GM12878 (cell line): ENCODE data around the gene HS1BP3. TPM values are rescaled to one million over a fixed set of nuclear protein-coding genes. Genes with fewer than 3 reads are reported as not detected.

Source experiments
- ATAC-seq: fragments of 200-7000 bp; cut with Tn5 transposase; 3 replicates; pipeline ENCODE4 v1.9.1; 2020; ENCODE audit warnings: mild to moderate bottlenecking, moderate library complexity
- BruUV-seq: library from RNA; stranded (reverse); fragments of 400-500 nt; replicated peaks from 2 replicates; lab custom pipeline; 2021; lab: Mats Ljungman, UMichigan
- CTCF ChIA-PET: fragments of 300-600 bp; sonication (Branson Sonifier 250); formaldehyde crosslinking; extraction: SDS; loops from one replicate; lab custom pipeline; 2021; ENCODE audit warnings: inconsistent platforms; lab: Yijun Ruan, JAX
- POLR2A ChIA-PET: fragments of 350-600 bp; formaldehyde crosslinking; extraction: SDS; loops from one replicate; lab custom pipeline; 2021; ENCODE audit warnings: inconsistent platforms; lab: Charles Lee
- RAD21 ChIA-PET: fragments of 300-600 bp; sonication (Branson Sonifier 250); formaldehyde crosslinking; loops from one replicate; lab custom pipeline; 2023; ENCODE audit warnings: antibody characterized with exemption; ENCODE audit not compliant: unreplicated experiment; lab: Charles Lee
- SMC1A ChIA-PET: fragments of 300-600 bp; sonication (Branson Sonifier 250); formaldehyde crosslinking; loops from one replicate; lab custom pipeline; 2023; ENCODE audit not compliant: unreplicated experiment, uncharacterized antibody; lab: Charles Lee
- DNase-seq: peaks from one replicate; pipeline ENCODE4 v3.0.0-alpha.2; 2011; ENCODE audit warnings: low read depth, low spot score
- FAIRE-seq: peaks from 3 replicates; lab custom pipeline; 2011; peaks lifted over from hg19 to GRCh38; lab: Jason Lieb, UNC
- H2AFZ ChIP-seq: 2 replicates; pipeline ENCODE4 v1.6.0; 2011; ENCODE audit warnings: low read depth, low read length, control low read depth; ENCODE audit not compliant: control insufficient read depth
- H3K27ac ChIP-seq: 2 replicates; pipeline ENCODE4 v1.5.1; 2011; ENCODE audit warnings: control low read depth; ENCODE audit not compliant: control insufficient read depth, insufficient read depth
- H3K27me3 ChIP-seq, 2 experiments: replicated peaks in 1 of 2; 2 replicates each; pipeline versions ENCODE4 v1.6.0 to v1.6.1; 2011; ENCODE audit warnings: low read length in 1 of 2; ENCODE audit not compliant: control insufficient read depth in 2 of 2, insufficient read depth in 2 of 2
- H3K36me3 ChIP-seq, 2 experiments: 2 replicates each; pipeline ENCODE4 v1.5.1; 2011; ENCODE audit warnings: low read length in 1 of 2; ENCODE audit not compliant: control insufficient read depth in 2 of 2, insufficient read depth in 2 of 2
- H3K4me1 ChIP-seq: 2 replicates; pipeline ENCODE4 v1.6.1; 2011; ENCODE audit warnings: mild to moderate bottlenecking, low read length, moderate library complexity, mixed read lengths; ENCODE audit not compliant: control insufficient read depth, insufficient read depth
- H3K4me2 ChIP-seq: 2 replicates; pipeline ENCODE4 v1.6.0; 2011; ENCODE audit warnings: control low read depth; ENCODE audit not compliant: control insufficient read depth, insufficient read depth
- H3K4me3 ChIP-seq: fragments of 200-600 bp; sonication (generic); 2 replicates; pipeline ENCODE4 v1.5.1; 2016
- H3K79me2 ChIP-seq: 2 replicates; pipeline ENCODE4 v1.6.0; 2011; ENCODE audit warnings: low read length; ENCODE audit not compliant: control insufficient read depth, insufficient read depth
- H3K9ac ChIP-seq: 2 replicates; pipeline ENCODE4 v1.8.0; 2011; ENCODE audit warnings: low read length, control low read depth, mixed read lengths; ENCODE audit not compliant: control insufficient read depth, insufficient read depth
- H3K9me3 ChIP-seq: replicated peaks from 3 replicates; pipeline ENCODE4 v1.5.1; 2011; ENCODE audit warnings: mild to moderate bottlenecking, low read length; ENCODE audit not compliant: control insufficient read depth, insufficient read depth
- H4K20me1 ChIP-seq: 2 replicates; pipeline ENCODE4 v1.6.0; 2011; ENCODE audit not compliant: control insufficient read depth, insufficient read depth
- ATF7 ChIP-seq: fragments of 450-650 bp; IDR thresholded peaks from 2 replicates; pipeline ENCODE4 v1.6.1; 2016; ENCODE audit warnings: low read depth, mild to moderate bottlenecking
- ETV6 ChIP-seq, 2 experiments: fragments of 450-650 bp in 1 of 2; IDR thresholded peaks in 1 of 2; conservative IDR thresholded peaks in 1 of 2; 2 replicates each; pipeline ENCODE4 v1.6.1; 2014; ENCODE audit warnings: antibody characterized with exemption in 1 of 2, borderline replicate concordance in 1 of 2, low read depth in 1 of 2, mild to moderate bottlenecking in 1 of 2, moderate library complexity in 1 of 2
- IRF5 ChIP-seq: fragments of 450-650 bp; IDR thresholded peaks from 2 replicates; pipeline ENCODE4 v1.6.1; 2017; ENCODE audit warnings: borderline replicate concordance
- JUNB ChIP-seq: IDR thresholded peaks from 2 replicates; pipeline ENCODE4 v1.6.1; 2016; ENCODE audit warnings: antibody characterized with exemption, mild to moderate bottlenecking
- MEF2A ChIP-seq: IDR thresholded peaks from 2 replicates; pipeline ENCODE4 v1.6.1; 2011; ENCODE audit warnings: low read depth, mild to moderate bottlenecking, low read length, moderate library complexity; ENCODE audit not compliant: insufficient read depth
- NFYA ChIP-seq: IDR thresholded peaks from 2 replicates; pipeline ENCODE4 v1.6.1; 2011; ENCODE audit warnings: low read depth, mild to moderate bottlenecking, low read length, improper control_type of control experiment, borderline replicate concordance
- SMAD1 ChIP-seq: fragments of 450-650 bp; IDR thresholded peaks from 2 replicates; pipeline ENCODE4 v1.6.1; 2018; ENCODE audit warnings: mild to moderate bottlenecking, low read depth; ENCODE audit not compliant: partially characterized antibody
- ZZZ3 ChIP-seq: IDR thresholded peaks from 2 replicates; pipeline ENCODE4 v1.6.1; 2011; ENCODE audit warnings: low read depth; ENCODE audit not compliant: control insufficient read depth, insufficient read length
- WGBS: methylation state at CpG from one replicate; pipeline ENCODE4 v1.1.6; 2016; ENCODE audit warnings: low lambda C conversion rate; ENCODE audit not compliant: insufficient replicate concordance, insufficient coverage; ENCODE audit errors: missing lambda C conversion rate; 5-methylcytosine and 5-hydroxymethylcytosine counted together
- in situ Hi-C: fragments of 300-500 bp; cut with MboI; formaldehyde crosslinking; loops from 9 replicates; pipeline ENCODE4 v1.14.3; 2018; ENCODE audit warnings: mixed read lengths
- intact Hi-C: fragments of 100-400 bp; cut with micrococcal nuclease; formaldehyde crosslinking; loops from one replicate; pipeline ENCODE4 v1.14.2; 2022; ENCODE audit not compliant: unreplicated experiment
- polyA plus RNA-seq, 11 experiments: library from polyadenylated mRNA; depleted of rRNA in 4 of 11; unstranded in 6 of 11; stranded (reverse) in 5 of 11; fragments of >200 nt; fragmentation: Nextera tagmentation in 4 of 11; fragmentation: Illumina TruSeq in 1 of 11; extraction: Ambion mirVana in 4 of 11; extraction: Trizol in 1 of 11; gene quantifications; 1 replicate in 1 of 11; 2 replicates in 10 of 11; pipeline versions ENCODE4 v1.2.1 to v1.2.3, GENCODE V29; 2011 to 2016; ENCODE audit warnings: inconsistent platforms in 2 of 11, missing spikeins in 2 of 11, low read depth in 1 of 11
- total RNA-seq, 4 experiments: library from RNA; depleted of rRNA in 3 of 4; stranded (reverse); fragments of >200 nt in 3 of 4; fragmentation: Illumina TruSeq in 1 of 4; extraction: Trizol in 1 of 4; gene quantifications; 2 replicates each; pipeline versions ENCODE4 v1.2.1 to v1.2.3, GENCODE V29; 2013 to 2021

Gene HS1BP3
- total and polyA plus RNA-seq, 10 of the 15 experiments (the other 5 are each of a cell fraction or from before 2014, with no cell fraction given), result 0.47 to 7.2 (median 4.6) TPM

GRCh38 chr2:20668871-20669475 lies 18.1 kb upstream of the HS1BP3 start:
- TF ChIP-seq ATF7, result no peak
- TF ChIP-seq NFYA, result no peak
- no peak for TF ChIP-seq MEF2A
- TF ChIP-seq JUNB, result no peak
- no peak for TF ChIP-seq SMAD1
- no peak for TF ChIP-seq ZZZ3
- TF ChIP-seq ETV6 (conservative IDR thresholded peaks at IDR 0.05 in 1 of 2, IDR thresholded peaks at IDR 0.05 in 1 of 2; ENCODE audit: borderline replicate concordance in 1 of 2, low read depth in 1 of 2), result no peak
- TF ChIP-seq IRF5, result no peak
- intact Hi-C loops (no loop called here), in situ Hi-C loops (loop anchor here (25.0 kb wide), 1 partner anchor 443 kb away; the partner anchor contains the start of gene TDRD15)
- no peak for FAIRE-seq
- 65% methylated on average over 8 of the region's 8 CpGs for WGBS
- ChIA-PET RAD21 (interaction anchor here (0.5 to 0.6 kb wide), 2 partner anchors 355 to 539 kb away, joined by 3 read pairs; no protein-coding TSS in a partner anchor), POLR2A (no interaction called here), CTCF (no interaction called here), SMC1A (no interaction called here)
- no peak for ATAC-seq
- no peak for DNase-seq
- no peak overlapping the region for H3K27ac ChIP-seq
- H3K79me2 ChIP-seq, result no peaks in the 10 kb centered on the region
- H3K9ac ChIP-seq, result no peak overlapping the region
- H3K9me3 ChIP-seq, result no peaks in the 10 kb centered on the region; the same call in 2 of the 3 replicates
- no peak overlapping the region for H3K4me3 ChIP-seq
- peaks cover 13% of the 10 kb centered on the region; the same call in 1 of the 2 replicates for H3K4me1 ChIP-seq
- H4K20me1 ChIP-seq, result no peaks in the 10 kb centered on the region
- H2AFZ ChIP-seq, result no peak overlapping the region
- no peak overlapping the region for H3K4me2 ChIP-seq
- BruUV-seq, result no TSS peak
- peaks cover 22 to 33% of the 10 kb centered on the region in 2 experiments for H3K27me3 ChIP-seq
- H3K36me3 ChIP-seq, result no peaks in the 10 kb centered on the region
